Loucy (cell line): ENCODE results near the gene SPATA3.

Source experiments
- CTCF ChIP-seq: fragments of 200-600 bp; sonication (generic); conservative IDR thresholded peaks from 2 replicates; pipeline ENCODE4 v1.5.1; 2014; ENCODE audit warnings: mild to moderate bottlenecking, antibody characterized with exemption, low read length
- EZH2phosphoT487 ChIP-seq: fragments of 200-600 bp; IDR thresholded peaks from 2 replicates; pipeline ENCODE4 v1.6.1; 2018; ENCODE audit warnings: antibody characterized with exemption, mild to moderate bottlenecking, moderate library complexity, borderline replicate concordance

- TF ChIP-seq CTCF, result no peak
- TF ChIP-seq EZH2phosphoT487, result no peak
These were observed 36.7 kb downstream of the SPATA3 start for GRCh38 chr2:231032575-231033140.
